Skeletal muscle satellite cell (primary cell): Measurements from ENCODE around the gene RPS6KA5.
"Not testable (repeated sequence)": the region's sequence is repeated elsewhere in the genome, so short reads cannot be mapped to it uniquely, and the experiment has no call there.

Experiments used
- H3K27me3 ChIP-seq: 2 replicates; pipeline ENCODE4 v1.7.0; 2013; ENCODE audit warnings: low read length; ENCODE audit not compliant: control insufficient read depth, insufficient read depth
- H3K36me3 ChIP-seq: 2 replicates; pipeline ENCODE4 v1.7.0; 2013; ENCODE audit warnings: mild to moderate bottlenecking, control low read depth, low read length; ENCODE audit not compliant: insufficient read depth
- H3K4me1 ChIP-seq: 2 replicates; pipeline ENCODE4 v1.7.0; 2013; ENCODE audit warnings: low read length; ENCODE audit not compliant: control insufficient read depth, insufficient read depth
- H3K4me2 ChIP-seq: 2 replicates; pipeline ENCODE4 v1.7.0; 2013; ENCODE audit warnings: mild to moderate bottlenecking, low read length
- H3K4me3 ChIP-seq: 2 replicates; pipeline ENCODE4 v1.7.0; 2013; ENCODE audit warnings: low read length
- H3K9ac ChIP-seq: 2 replicates; pipeline ENCODE4 v1.7.0; 2013; ENCODE audit warnings: mild to moderate bottlenecking, low read depth, low read length, moderate library complexity
- H3K9me3 ChIP-seq: replicated peaks from 2 replicates; pipeline ENCODE4 v1.7.0; 2013; ENCODE audit warnings: mild to moderate bottlenecking, control low read depth, low read length

The RPS6KA5 gene

DNA sequence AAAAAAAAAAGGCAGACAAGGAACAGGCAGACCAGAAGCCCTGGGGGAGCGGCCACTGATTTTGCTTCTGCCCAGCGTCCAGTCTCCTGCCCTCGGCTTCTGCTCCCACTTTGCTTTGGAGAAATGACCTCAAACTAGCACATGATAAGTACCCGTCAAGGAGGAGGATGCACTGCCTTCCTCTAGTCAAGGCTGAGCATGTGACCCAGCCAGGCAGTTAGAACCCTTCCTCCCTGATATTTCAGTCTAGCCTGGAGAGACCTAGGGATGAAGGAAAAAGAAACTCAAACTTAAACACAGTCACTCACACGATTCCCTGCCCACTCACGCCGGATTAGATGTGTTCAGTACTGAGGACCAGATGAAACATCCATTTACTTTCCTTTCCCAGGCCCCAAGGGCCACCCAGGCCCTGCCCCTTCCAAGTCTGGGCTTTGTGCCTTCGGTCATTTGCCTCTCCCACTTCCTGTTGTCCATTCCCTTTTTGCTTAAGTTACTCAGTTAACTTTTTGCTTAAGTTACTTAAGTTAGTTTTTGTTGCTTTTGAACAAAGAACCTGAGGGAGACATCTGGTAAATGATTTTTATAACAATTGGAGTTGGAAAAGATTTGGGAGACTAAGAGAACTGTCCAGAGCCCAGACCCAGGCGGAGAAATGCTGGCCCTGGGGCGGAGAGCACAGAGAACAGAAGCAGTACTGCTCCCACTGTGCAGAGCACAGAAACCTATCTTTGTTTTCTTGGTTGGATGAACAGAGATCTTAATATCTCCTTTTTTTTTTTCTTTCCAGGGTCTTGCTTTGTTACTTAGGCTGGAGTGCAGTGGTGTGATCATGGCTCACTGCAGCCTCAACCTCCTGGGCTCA, 221.2 kb downstream of the RPS6KA5 start:
- H3K9ac ChIP-seq = peak overlapping the region; percentile 18

GRCh38 chr14:90838531-90838930, 221.9 kb downstream of the RPS6KA5 start:
- H3K4me2 ChIP-seq, H3K9me3 ChIP-seq, H3K9ac ChIP-seq: not testable (repeated sequence)

More for the DNA sequence above, 221.2 kb downstream of the RPS6KA5 start:
- Histone ChIP-seq H3K27me3 (no peaks in the 10 kb centered on the region), H3K4me3 (no peak overlapping the region), H3K4me1 (peaks cover 5% of the 10 kb centered on the region), H3K9me3 (no peaks in the 10 kb centered on the region), H3K36me3 (no peaks in the 10 kb centered on the region), H3K4me2 (peak overlapping the region; percentile 38)

GRCh38 chr14:90837355-90837754, 223.1 kb downstream of the RPS6KA5 start:
- peaks cover 5% of the 10 kb centered on the region for H3K4me1 ChIP-seq
- H3K4me2 ChIP-seq = no peak overlapping the region
- no peak overlapping the region for H3K9ac ChIP-seq
- no peaks in the 10 kb centered on the region for H3K36me3 ChIP-seq
- H3K4me3 ChIP-seq = no peak overlapping the region
- H3K27me3 ChIP-seq = no peaks in the 10 kb centered on the region
- no peaks in the 10 kb centered on the region for H3K9me3 ChIP-seq

More at GRCh38 chr14:90838531-90838930, 221.9 kb downstream of the RPS6KA5 start:
- not testable (repeated sequence) for H3K4me1 ChIP-seq, H3K4me3 ChIP-seq, H3K36me3 ChIP-seq, H3K27me3 ChIP-seq

DNA sequence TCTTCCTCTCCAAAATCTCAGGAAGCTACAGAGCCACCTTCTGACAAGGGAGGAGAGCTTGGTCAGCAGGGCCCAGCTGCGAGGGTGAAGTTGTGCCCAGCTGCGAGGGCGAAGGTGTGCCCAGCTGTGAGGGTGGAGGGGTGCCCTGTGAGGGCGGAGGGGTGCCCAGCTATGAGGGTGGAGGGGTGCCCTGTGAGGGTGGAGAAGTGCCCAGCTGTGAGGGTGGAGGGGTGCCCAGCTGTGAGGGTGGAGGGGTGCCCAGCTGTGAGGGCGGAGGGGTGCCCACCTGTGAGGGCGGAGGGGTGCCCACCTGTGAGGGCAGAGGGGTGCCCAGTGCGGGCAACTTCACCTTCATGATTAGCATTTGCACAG, 223.8 kb downstream of the RPS6KA5 start:
- no peak overlapping the region for H3K4me2 ChIP-seq
- H3K9me3 ChIP-seq = no peaks in the 10 kb centered on the region
- no peak overlapping the region for H3K4me3 ChIP-seq
- no peaks in the 10 kb centered on the region for H3K27me3 ChIP-seq
- peaks cover 5% of the 10 kb centered on the region for H3K4me1 ChIP-seq
- no peaks in the 10 kb centered on the region for H3K36me3 ChIP-seq
- H3K9ac ChIP-seq = no peak overlapping the region

- Histone ChIP-seq H3K4me1 (peaks cover 11% of the 10 kb centered on the region), H3K9ac (no peak overlapping the region), H3K36me3 (no peaks in the 10 kb centered on the region), H3K4me2 (no peak overlapping the region), H3K27me3 (no peaks in the 10 kb centered on the region), H3K4me3 (no peak overlapping the region), H3K9me3 (no peaks in the 10 kb centered on the region)
Observed at GRCh38 chr14:90831821-90832220, 228.6 kb downstream of the RPS6KA5 start.

GRCh38 chr14:90830931-90831701, 229.3 kb downstream of the RPS6KA5 start:
- H3K9ac ChIP-seq = no peak overlapping the region
- no peak overlapping the region for H3K4me2 ChIP-seq
- no peak overlapping the region for H3K4me3 ChIP-seq
- H3K4me1 ChIP-seq = peaks cover 11% of the 10 kb centered on the region
- no peaks in the 10 kb centered on the region for H3K27me3 ChIP-seq
- H3K36me3 ChIP-seq = no peaks in the 10 kb centered on the region
- H3K9me3 ChIP-seq = no peaks in the 10 kb centered on the region

DNA sequence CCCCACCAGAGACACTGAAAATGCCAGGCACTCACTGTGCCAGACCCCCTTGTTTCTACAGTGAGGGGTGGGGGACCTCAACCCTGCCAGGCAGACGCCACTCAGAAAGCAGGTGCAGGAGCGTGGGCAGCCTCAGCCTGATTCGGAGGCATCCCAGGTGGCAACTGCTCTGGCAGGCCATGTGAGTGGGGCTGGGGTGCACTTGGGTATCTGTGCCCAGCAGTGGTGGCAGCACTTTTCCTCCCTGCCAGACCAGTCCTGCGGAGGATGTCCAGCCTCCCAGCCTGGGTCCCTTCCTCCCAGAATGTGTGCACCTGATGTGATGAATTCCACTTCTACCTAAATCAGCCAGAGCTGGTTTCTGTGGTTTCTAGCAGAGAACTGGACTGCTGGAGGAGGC, 230.8 kb downstream of the RPS6KA5 start:
- no peak overlapping the region for H3K4me3 ChIP-seq
- no peak overlapping the region for H3K4me2 ChIP-seq
- H3K36me3 ChIP-seq = no peaks in the 10 kb centered on the region
- no peaks in the 10 kb centered on the region for H3K27me3 ChIP-seq
- no peaks in the 10 kb centered on the region for H3K9me3 ChIP-seq
- H3K9ac ChIP-seq = no peak overlapping the region
- H3K4me1 ChIP-seq = peaks cover 11% of the 10 kb centered on the region

DNA sequence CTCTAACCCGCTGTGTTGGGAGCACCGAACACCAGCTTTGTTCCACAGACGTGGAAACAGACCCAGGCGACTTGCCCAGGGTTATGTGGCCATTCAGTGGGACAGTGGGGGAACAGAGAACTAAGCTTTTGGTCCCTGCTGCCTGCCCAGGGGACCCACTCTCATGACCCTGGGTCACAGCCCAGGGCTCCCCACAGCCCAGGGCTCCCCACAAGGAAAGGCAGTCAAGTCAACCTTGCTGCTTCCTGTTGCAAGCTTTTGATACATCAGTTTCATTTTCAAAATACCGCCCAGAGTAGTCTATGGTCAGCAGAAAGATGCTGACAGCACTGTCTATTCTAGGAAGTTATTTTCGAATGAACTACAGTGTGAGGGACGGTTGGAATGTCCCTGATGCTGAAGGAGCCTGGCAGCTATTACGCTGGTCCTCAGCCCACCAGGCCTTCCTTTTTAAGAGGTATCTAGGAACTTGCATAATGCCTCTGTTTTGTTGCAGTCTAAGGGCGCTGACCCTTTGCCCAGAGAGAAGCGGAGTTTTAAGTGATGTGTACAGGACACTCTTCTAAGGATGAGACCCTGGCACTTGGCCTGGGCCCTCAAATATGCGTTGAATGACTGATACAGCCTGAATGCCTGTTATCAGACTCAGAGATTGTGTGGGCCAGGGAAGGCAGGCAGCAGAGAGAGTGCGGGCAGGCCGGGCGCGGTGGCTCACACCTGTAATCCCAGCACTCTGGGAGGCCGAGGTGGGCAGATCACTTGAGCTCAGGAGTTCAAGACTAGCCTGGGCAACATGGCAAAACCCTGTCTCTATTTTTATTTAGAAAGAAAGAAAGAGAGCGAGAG, 231.6 kb downstream of the RPS6KA5 start:
- Histone ChIP-seq H3K4me1 (peaks cover 11% of the 10 kb centered on the region), H3K4me3 (peak overlapping the region; percentile 59), H3K36me3 (no peaks in the 10 kb centered on the region), H3K4me2 (peak overlapping the region; percentile 96), H3K9ac (peak overlapping the region; percentile 77), H3K9me3 (no peaks in the 10 kb centered on the region), H3K27me3 (no peaks in the 10 kb centered on the region)

- Histone ChIP-seq H3K9ac (peak overlapping the region; percentile 77), H3K27me3 (no peaks in the 10 kb centered on the region), H3K4me3 (peak overlapping the region; percentile 72), H3K4me2 (peak overlapping the region; percentile 96), H3K9me3 (no peaks in the 10 kb centered on the region), H3K4me1 (peaks cover 11% of the 10 kb centered on the region), H3K36me3 (no peaks in the 10 kb centered on the region)
Observed at GRCh38 chr14:90827919-90828610, 232.4 kb downstream of the RPS6KA5 start.

DNA sequence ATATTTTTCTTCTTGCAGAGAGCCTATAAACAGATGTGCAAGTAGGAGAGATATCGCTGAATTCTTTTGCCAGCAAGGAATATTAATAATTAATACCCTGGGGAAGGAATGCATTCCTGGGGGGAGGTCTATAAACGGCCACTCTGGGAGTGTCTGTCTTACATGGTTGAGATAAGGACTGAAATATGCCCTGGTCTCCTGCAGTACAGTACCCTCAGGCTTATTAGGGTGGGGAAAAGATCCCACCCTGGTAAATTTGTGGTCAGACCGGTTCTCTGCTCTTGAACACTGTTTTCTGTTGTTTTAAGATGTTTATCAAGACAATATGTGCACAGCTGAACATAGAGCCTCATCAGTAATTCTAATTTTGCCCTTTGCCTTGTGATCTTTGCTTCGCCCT, 236.9 kb downstream of the RPS6KA5 start:
- not testable (repeated sequence) for H3K4me2 ChIP-seq, H3K9ac ChIP-seq, H3K9me3 ChIP-seq, H3K4me3 ChIP-seq, H3K27me3 ChIP-seq, H3K36me3 ChIP-seq
- peaks cover 12% of the 10 kb centered on the region for H3K4me1 ChIP-seq

GRCh38 chr14:90820958-90821357, 239.5 kb downstream of the RPS6KA5 start:
- Histone ChIP-seq H3K4me3 (no peak overlapping the region), H3K9ac (no peak overlapping the region)

More at GRCh38 chr14:90820958-90821357, 239.5 kb downstream of the RPS6KA5 start:
- Histone ChIP-seq H3K36me3 (no peaks in the 10 kb centered on the region), H3K9me3 (no peaks in the 10 kb centered on the region), H3K27me3 (no peaks in the 10 kb centered on the region), H3K4me1 (peaks cover 3% of the 10 kb centered on the region), H3K4me2 (no peak overlapping the region)
